ENCODE results near the gene DUSP15. TPM values are rescaled to one million over a fixed set of nuclear protein-coding genes. Genes with fewer than 3 reads are reported as not detected.

The DUSP15 gene
- total and polyA plus RNA-seq, 8 donors = 0.45 to 4.7 (median 2.9) TPM; not detected in 3

- intact Hi-C loops (cut with DNase I; ENCODE audit: low total_unique reads) = no loop called here
- Histone ChIP-seq H3K27me3 (peaks cover 0 to 20% (median 0%) of the 10 kb centered on the region in 3 donors), H3K4me1 (peaks cover 10 to 28% (median 17%) of the 10 kb centered on the region in 4 donors), H3K36me3 (no peaks in the 10 kb centered on the region), H3K27ac (no peak overlapping the region), H3K9me3 (no peaks in the 10 kb centered on the region), H3K4me3 (no peak overlapping the region)
- DNase-seq = peak; percentile 66 to 81
- WGBS, 5 donors = 44 to 70% (median 59%) methylated on average over 7 to 14 of the region's 14 CpGs
- peak in 5 of 7 experiments; percentile 19 to 78 (median 64) for TF ChIP-seq CTCF (IDR thresholded peaks at IDR 0.05)
- TF ChIP-seq POLR2AphosphoS5 (IDR thresholded peaks at IDR 0.05) = no peak
- TF ChIP-seq EP300 (IDR thresholded peaks at IDR 0.05) = no peak
- no peak for TF ChIP-seq POLR2A (IDR thresholded peaks at IDR 0.05)
These were observed 37.0 kb downstream of the DUSP15 start for GRCh38 chr20:31833130-31833930.

GRCh38 chr20:31831771-31832306, 38.5 kb downstream of the DUSP15 start:
- Histone ChIP-seq H3K4me3 (no peak overlapping the region), H3K27me3 (peaks cover 0 to 20% (median 0%) of the 10 kb centered on the region in 3 donors), H3K4me1 (peaks cover 10 to 22% (median 12%) of the 10 kb centered on the region in 4 donors), H3K27ac (no peak overlapping the region), H3K36me3 (no peaks in the 10 kb centered on the region), H3K9me3 (no peaks in the 10 kb centered on the region)
- 82 to 88% (median 85%) methylated on average over 11 to 17 of the region's 17 CpGs for WGBS, 5 donors
- intact Hi-C loops (cut with DNase I; ENCODE audit: low total_unique reads) = no loop called here
- TF ChIP-seq CTCF (IDR thresholded peaks at IDR 0.05) (no peak), POLR2AphosphoS5 (IDR thresholded peaks at IDR 0.05) (no peak), EP300 (IDR thresholded peaks at IDR 0.05) (no peak), POLR2A (IDR thresholded peaks at IDR 0.05) (no peak)
- DNase-seq = no peak

- TF ChIP-seq POLR2A (IDR thresholded peaks at IDR 0.05) (no peak), CTCF (IDR thresholded peaks at IDR 0.05) (no peak), EP300 (IDR thresholded peaks at IDR 0.05) (no peak), POLR2AphosphoS5 (IDR thresholded peaks at IDR 0.05) (no peak)
- no peaks in the 10 kb centered on the region for H3K36me3 ChIP-seq
- no peak overlapping the region for H3K27ac ChIP-seq
- no peak for DNase-seq
- H3K9me3 ChIP-seq = no peaks in the 10 kb centered on the region
- intact Hi-C loops (cut with DNase I; ENCODE audit: low total_unique reads) = no loop called here
- 76 to 90% (median 86%) methylated on average over 6 of the region's 6 CpGs for WGBS, 5 donors
- H3K27me3 ChIP-seq = peaks cover 0 to 20% (median 0%) of the 10 kb centered on the region in 3 donors
- H3K4me1 ChIP-seq = peaks cover 5 to 19% (median 7%) of the 10 kb centered on the region in 4 donors
- no peak overlapping the region for H3K4me3 ChIP-seq
These were observed 39.1 kb downstream of the DUSP15 start for GRCh38 chr20:31831211-31831610.

- Histone ChIP-seq H3K9me3 (no peaks in the 10 kb centered on the region), H3K27ac (no peak overlapping the region), H3K4me1 (peaks cover 0 to 12% (median 0%) of the 10 kb centered on the region in 4 donors), H3K4me3 (no peak overlapping the region), H3K36me3 (no peaks in the 10 kb centered on the region), H3K27me3 (peaks cover 0 to 20% (median 0%) of the 10 kb centered on the region in 3 donors)
- DNase-seq = no peak
- intact Hi-C loops (cut with DNase I; ENCODE audit: low total_unique reads) = no loop called here
- no peak for TF ChIP-seq POLR2AphosphoS5 (IDR thresholded peaks at IDR 0.05)
- no peak for TF ChIP-seq EP300 (IDR thresholded peaks at IDR 0.05)
- TF ChIP-seq POLR2A (IDR thresholded peaks at IDR 0.05) = no peak
- TF ChIP-seq CTCF (IDR thresholded peaks at IDR 0.05) = no peak
- WGBS, 5 donors = 78 to 94% (median 85%) methylated on average over 6 to 8 of the region's 8 CpGs
These were observed 39.8 kb downstream of the DUSP15 start for GRCh38 chr20:31830406-31830981.
